Calu3 (cell line): ENCODE results near the gene TFB2M. TPM values are rescaled to one million over a fixed set of nuclear protein-coding genes. Genes with fewer than 3 reads are reported as not detected.

Experiments used
- BruUV-seq: library from RNA; stranded (reverse); fragments of 400-500 nt; replicated peaks from 2 replicates; lab custom pipeline; 2021; lab: Mats Ljungman, UMichigan
- CTCF ChIA-PET: fragments of 300-600 bp; sonication (Branson Sonifier 250); formaldehyde crosslinking; loops from one replicate; lab custom pipeline; 2022; ENCODE audit warnings: antibody characterized with exemption; lab: Charles Lee
- DNase-seq: peaks from one replicate; pipeline ENCODE4 v3.0.0; 2022
- H3K27ac Mint-ChIP-seq: one replicate; pipeline ENCODE4 v1.8.0; 2022; ENCODE audit warnings: mixed read lengths; ENCODE audit not compliant: unreplicated experiment
- H3K27me3 Mint-ChIP-seq: one replicate; pipeline ENCODE4 v1.8.0; 2022; ENCODE audit warnings: mixed read lengths; ENCODE audit not compliant: unreplicated experiment
- H3K36me3 Mint-ChIP-seq: one replicate; pipeline ENCODE4 v1.8.0; 2022; ENCODE audit warnings: mild to moderate bottlenecking, moderate library complexity, mixed read lengths; ENCODE audit not compliant: insufficient read depth, unreplicated experiment
- H3K4me1 Mint-ChIP-seq: one replicate; pipeline ENCODE4 v1.8.0; 2022; ENCODE audit warnings: mild to moderate bottlenecking, low read depth, mixed read lengths; ENCODE audit not compliant: unreplicated experiment
- H3K4me3 Mint-ChIP-seq: one replicate; pipeline ENCODE4 v1.8.0; 2022; ENCODE audit warnings: mild to moderate bottlenecking, low read depth, moderate library complexity, mixed read lengths; ENCODE audit not compliant: unreplicated experiment
- H3K9me3 Mint-ChIP-seq: one replicate; pipeline ENCODE4 v1.8.0; 2022; ENCODE audit warnings: low read depth, mixed read lengths; ENCODE audit not compliant: unreplicated experiment
- CTCF ChIP-seq: fragments of 200-600 bp; IDR thresholded peaks from one replicate; pipeline ENCODE4 v1.8.0; 2022; ENCODE audit warnings: antibody characterized with exemption; ENCODE audit not compliant: unreplicated experiment
- intact Hi-C: fragments of 100-400 bp; cut with micrococcal nuclease; formaldehyde crosslinking; loops from one replicate; pipeline ENCODE4 v1.10.0; 2022; ENCODE audit not compliant: unreplicated experiment
- total RNA-seq: library from RNA; stranded (reverse); gene quantifications from 2 replicates; pipeline ENCODE4 v1.2.3, GENCODE V29; 2022

The TFB2M gene
- total RNA-seq, 1 experiment from 2014 or later, result 23.0 TPM

GRCh38 chr1:246510147-246511030, 55.7 kb downstream of the TFB2M start:
- BruUV-seq, result no TSS peak
- no peak for DNase-seq
- Mint-ChIP-seq H3K4me1 (peaks cover 19% of the 10 kb centered on the region), H3K9me3 (peaks cover 3% of the 10 kb centered on the region), H3K36me3 (peaks cover 27% of the 10 kb centered on the region), H3K27me3 (no peaks in the 10 kb centered on the region), H3K4me3 (no peak overlapping the region), H3K27ac (no peak overlapping the region)
- CTCF ChIA-PET, result no interaction called here
- TF ChIP-seq CTCF, result no peak
- intact Hi-C loops, result no loop called here

- Mint-ChIP-seq H3K4me3 (no peak overlapping the region), H3K4me1 (peaks cover 25% of the 10 kb centered on the region), H3K27me3 (no peaks in the 10 kb centered on the region), H3K27ac (no peak overlapping the region), H3K9me3 (no peaks in the 10 kb centered on the region), H3K36me3 (peaks cover 27% of the 10 kb centered on the region)
- DNase-seq, result no peak
- BruUV-seq, result no TSS peak
- intact Hi-C loops, result loop anchor here (5.0 kb wide), 1 partner anchor 98 kb away; no protein-coding TSS in a partner anchor
- TF ChIP-seq CTCF, result no peak
- CTCF ChIA-PET, result no interaction called here
These were observed 57.0 kb downstream of the TFB2M start for GRCh38 chr1:246508897-246509688.

GRCh38 chr1:246506674-246507481, 59.2 kb downstream of the TFB2M start, which contains the start of gene SMYD3:
SMYD3 (minus strand) TSS chr1:246507279.
- Mint-ChIP-seq H3K36me3 (peaks cover 27% of the 10 kb centered on the region), H3K27me3 (no peaks in the 10 kb centered on the region), H3K4me1 (peaks cover 42% of the 10 kb centered on the region), H3K27ac (peak within 1 kb of the TSS; percentile 79), H3K9me3 (no peaks in the 10 kb centered on the region), H3K4me3 (peak within 1 kb of the TSS; percentile 100)
- no TSS peak for BruUV-seq
- peak; percentile 82 for DNase-seq
- intact Hi-C loops, result loop anchor here (5.0 kb wide), 1 partner anchor 100 kb away; no protein-coding TSS in a partner anchor
- CTCF ChIA-PET, result interaction anchor here (0.6 kb wide), 1 partner anchor 27 kb away, joined by 5 read pairs; no protein-coding TSS in a partner anchor
- TF ChIP-seq CTCF, result no peak

GRCh38 chr1:246506367-246506673, 59.7 kb downstream of the TFB2M start:
- intact Hi-C loops, result loop anchor here (5.0 kb wide), 1 partner anchor 101 kb away; no protein-coding TSS in a partner anchor
- Mint-ChIP-seq H3K9me3 (no peaks in the 10 kb centered on the region), H3K4me1 (peaks cover 48% of the 10 kb centered on the region), H3K4me3 (peak overlapping the region; percentile 100), H3K36me3 (peaks cover 27% of the 10 kb centered on the region), H3K27ac (peak overlapping the region; percentile 79), H3K27me3 (no peaks in the 10 kb centered on the region)
- CTCF ChIA-PET, result no interaction called here
- TF ChIP-seq CTCF, result no peak
- DNase-seq, result no peak
- BruUV-seq, result no TSS peak
